NB4 (cell line): ENCODE results near the gene CCL27.

Source experiments
- DNase-seq: peaks from one replicate; pipeline ENCODE4 v3.0.0; 2010; ENCODE audit warnings: low read depth
- H3K4me3 ChIP-seq: one replicate; pipeline ENCODE4 v1.5.1; 2011; ENCODE audit warnings: mild to moderate bottlenecking, low read depth, low read length, moderate library complexity
- CTCF ChIP-seq: IDR thresholded peaks from one replicate; pipeline ENCODE4 v1.5.1; 2012; ENCODE audit warnings: low read depth, low read length
- MAX ChIP-seq: IDR thresholded peaks from 2 replicates; pipeline ENCODE4 v1.6.1; 2011; ENCODE audit warnings: low read depth, low read length
- MYC ChIP-seq: IDR thresholded peaks from 2 replicates; pipeline ENCODE4 v1.6.1; 2011; ENCODE audit warnings: low read depth, low read length
- POLR2A ChIP-seq: IDR thresholded peaks from 2 replicates; pipeline ENCODE4 v1.6.1; 2011; ENCODE audit warnings: mild to moderate bottlenecking; ENCODE audit not compliant: insufficient read length; ENCODE audit errors: extremely low read depth

Gene CCL27

GRCh38 chr9:34690983-34691935, 28.8 kb upstream of the CCL27 start, which contains the start of gene CCL19:
Gene CCL19, minus strand, starts transcription at chr9:34691276. Its CDS starts 137 bp downstream, at chr9:34691139.
- TF ChIP-seq POLR2A (no peak), MYC (no peak), CTCF (no peak), MAX (no peak)
- no peak for DNase-seq
- H3K4me3 ChIP-seq, result no peak within 1 kb of the TSS

GRCh38 chr9:34689512-34689911, 27.1 kb upstream of the CCL27 start:
- no peak for TF ChIP-seq MYC
- no peak for TF ChIP-seq MAX
- no peak for TF ChIP-seq CTCF
- TF ChIP-seq POLR2A, result no peak
- no peak for DNase-seq
- no peak overlapping the region for H3K4me3 ChIP-seq

- no peak for TF ChIP-seq MYC
- TF ChIP-seq POLR2A, result no peak
- no peak for TF ChIP-seq MAX
- TF ChIP-seq CTCF, result no peak
- no peak for DNase-seq
- no peak overlapping the region for H3K4me3 ChIP-seq
Measured at GRCh38 chr9:34689116-34689470, 26.6 kb upstream of the CCL27 start.

GRCh38 chr9:34688329-34689115, 26.1 kb upstream of the CCL27 start:
- TF ChIP-seq MAX, result no peak
- no peak for TF ChIP-seq CTCF
- TF ChIP-seq MYC, result no peak
- no peak for TF ChIP-seq POLR2A
- no peak overlapping the region for H3K4me3 ChIP-seq
- DNase-seq, result no peak

GRCh38 chr9:34687276-34688030, 25.0 kb upstream of the CCL27 start:
- no peak for TF ChIP-seq MAX
- no peak for TF ChIP-seq MYC
- TF ChIP-seq CTCF, result no peak
- no peak for TF ChIP-seq POLR2A
- no peak overlapping the region for H3K4me3 ChIP-seq
- no peak for DNase-seq
